ENCODE data around the gene JMJD8. TPM values are rescaled to one million over a fixed set of nuclear protein-coding genes. Genes with fewer than 3 reads are reported as not detected.

JMJD8 gene
- total RNA-seq, 1 donor from 2014 or later, result 31.0 TPM

Other genes with a start within 250 kb of the JMJD8 start
- gene CAPN15, start 156.6 kb downstream of the JMJD8 start, total RNA-seq, result 33.5 and 52.9 TPM in 2 replicates
- not detected in 2 replicates for gene PRR35, start 123.9 kb downstream of the JMJD8 start, total RNA-seq
- gene NHLRC4, start 117.3 kb downstream of the JMJD8 start, total RNA-seq, result 3.1 and 4.7 TPM in 2 replicates
- 32.3 and 38.7 TPM in 2 replicates for gene PIGQ, start 114.4 kb downstream of the JMJD8 start, total RNA-seq
- gene RAB40C, start 94.3 kb downstream of the JMJD8 start, total RNA-seq, result 13.2 and 17.4 TPM in 2 replicates
- gene WFIKKN1, start 53.3 kb downstream of the JMJD8 start, total RNA-seq, result 0.29 and 0.50 TPM in 2 replicates
- gene METTL26, start 48.0 kb downstream of the JMJD8 start, total RNA-seq, result 91.2 and 122 TPM in 2 replicates
- 11.8 and 20.3 TPM in 2 replicates for gene MCRIP2, start 42.5 kb downstream of the JMJD8 start, total RNA-seq
- 9.4 and 16.3 TPM in 2 replicates for gene WDR90, start 35.0 kb downstream of the JMJD8 start, total RNA-seq
- 51.6 and 57.7 TPM in 2 replicates for gene RHOT2, start 16.2 kb downstream of the JMJD8 start, total RNA-seq
- gene RHBDL1, start 8.7 kb downstream of the JMJD8 start, total RNA-seq, result 4.8 and 9.4 TPM in 2 replicates
- 126 and 174 TPM in 2 replicates for gene STUB1, start 3.9 kb downstream of the JMJD8 start, total RNA-seq
- 8.3 and 10.3 TPM in 2 replicates for gene WDR24, start 6.1 kb upstream of the JMJD8 start, total RNA-seq
- 0.17 and 0.29 TPM in 2 replicates for gene FBXL16, start 21.5 kb upstream of the JMJD8 start, total RNA-seq
- gene METRN, start 30.8 kb upstream of the JMJD8 start, total RNA-seq, result 57.7 and 136 TPM in 2 replicates
- 31.3 and 37.1 TPM in 2 replicates for gene ANTKMT, start 36.8 kb upstream of the JMJD8 start, total RNA-seq
- gene CCDC78, start 42.1 kb upstream of the JMJD8 start, total RNA-seq, result 1.6 and 3.8 TPM in 2 replicates
- gene HAGHL, start 42.8 kb upstream of the JMJD8 start, total RNA-seq, result 16.4 and 21.5 TPM in 2 replicates
- gene CIAO3, start 56.7 kb upstream of the JMJD8 start, total RNA-seq, result 27.3 and 44.3 TPM in 2 replicates
- gene MSLN, start 76.4 kb upstream of the JMJD8 start, total RNA-seq, result 0.17 TPM in 1 of 2 replicates, not detected in the other
- gene RPUSD1, start 104.0 kb upstream of the JMJD8 start, total RNA-seq, result 20.5 and 29.6 TPM in 2 replicates
- gene CHTF18, start 104.3 kb upstream of the JMJD8 start, total RNA-seq, result 6.9 and 18.3 TPM in 2 replicates
- gene GNG13, start 116.4 kb upstream of the JMJD8 start, total RNA-seq, result not detected in 2 replicates